ENCODE results near the gene FNDC3B. TPM values are rescaled to one million over a fixed set of nuclear protein-coding genes. Genes with fewer than 3 reads are reported as not detected.

FNDC3B gene
- total and polyA plus RNA-seq, 2 of the 8 experiments (the other 6 are each of a cell fraction or from before 2014, with no cell fraction given) = 14.1 to 44.4 TPM

- TF ChIP-seq CTCF (IDR thresholded peaks at IDR 0.05; ENCODE audit: control extremely low read depth in 1 of 3, insufficient read depth in 1 of 3, low read depth in 1 of 3, low read length in 3 of 3) = no peak
- TF ChIP-seq POLR2AphosphoS5 (IDR thresholded peaks at IDR 0.05; ENCODE audit: low read depth, low read length) = no peak
- no peak for TF ChIP-seq BCL11A (IDR thresholded peaks at IDR 0.05; ENCODE audit: low read depth in 2 of 2, low read length in 2 of 2)
Observed at GRCh38 chr3:172328282-172328681, 288.9 kb downstream of the FNDC3B start (continued).
